BE2C (cell line): ENCODE data around the gene HTR3B.

Experiments
- DNase-seq: peaks from one replicate; pipeline ENCODE4 v3.0.0-alpha.2; 2020
- H3K27me3 ChIP-seq: fragments of 250-450 bp; sonication (Bioruptor Pico); 2 replicates; pipeline ENCODE4 v1.5.1; 2020; ENCODE audit warnings: mild to moderate bottlenecking
- H3K36me3 ChIP-seq: fragments of 250-450 bp; sonication (Bioruptor Pico); 2 replicates; pipeline ENCODE4 v1.5.1; 2020; ENCODE audit warnings: mild to moderate bottlenecking
- H3K4me1 ChIP-seq: fragments of 250-450 bp; sonication (Bioruptor Pico); 2 replicates; pipeline ENCODE4 v1.5.1; 2020
- H3K4me3 ChIP-seq: 2 replicates; pipeline ENCODE4 v1.5.1; 2011; ENCODE audit warnings: low read depth, low read length
- H3K9me3 ChIP-seq: fragments of 250-450 bp; sonication (Bioruptor Pico); 2 replicates; pipeline ENCODE4 v1.5.1; 2020
- CTCF ChIP-seq: IDR thresholded peaks from 2 replicates; pipeline ENCODE4 v1.5.1; 2012; ENCODE audit warnings: mild to moderate bottlenecking, low read depth, low read length

Gene HTR3B

GRCh38 chr11:113949891-113950290, 45.3 kb downstream of the HTR3B start:
- DNase-seq: no peak
- no peaks in the 10 kb centered on the region for H3K27me3 ChIP-seq

GRCh38 chr11:113951537-113951936, 46.9 kb downstream of the HTR3B start:
- Histone ChIP-seq H3K4me1 (peaks cover 11% of the 10 kb centered on the region), H3K9me3 (no peaks in the 10 kb centered on the region), H3K36me3 (no peaks in the 10 kb centered on the region), H3K27me3 (no peaks in the 10 kb centered on the region), H3K4me3 (peak overlapping the region; percentile 51)
- TF ChIP-seq CTCF: no peak; the same call in 1 of the 2 replicates
- DNase-seq: no peak

More at GRCh38 chr11:113949891-113950290, 45.3 kb downstream of the HTR3B start:
- H3K4me1 ChIP-seq: peaks cover 11% of the 10 kb centered on the region
- H3K4me3 ChIP-seq: no peak overlapping the region
- no peaks in the 10 kb centered on the region for H3K36me3 ChIP-seq
- no peaks in the 10 kb centered on the region for H3K9me3 ChIP-seq
- TF ChIP-seq CTCF: no peak

GRCh38 chr11:113952070-113952469, 47.5 kb downstream of the HTR3B start:
- DNase-seq: peak; percentile 15
- H3K4me3 ChIP-seq: peak overlapping the region; percentile 51
- H3K27me3 ChIP-seq: no peaks in the 10 kb centered on the region
- H3K9me3 ChIP-seq: no peaks in the 10 kb centered on the region
- H3K36me3 ChIP-seq: no peaks in the 10 kb centered on the region
- no peak for TF ChIP-seq CTCF
- H3K4me1 ChIP-seq: peaks cover 15% of the 10 kb centered on the region

- peaks cover 15% of the 10 kb centered on the region for H3K4me1 ChIP-seq
- H3K36me3 ChIP-seq: no peaks in the 10 kb centered on the region
- H3K4me3 ChIP-seq: no peak overlapping the region
- no peaks in the 10 kb centered on the region for H3K27me3 ChIP-seq
- no peaks in the 10 kb centered on the region for H3K9me3 ChIP-seq
- no peak for DNase-seq
- no peak for TF ChIP-seq CTCF
These were observed 48.0 kb downstream of the HTR3B start for GRCh38 chr11:113952588-113952987.

- DNase-seq: no peak
- Histone ChIP-seq H3K27me3 (no peaks in the 10 kb centered on the region), H3K4me1 (peaks cover 15% of the 10 kb centered on the region), H3K36me3 (no peaks in the 10 kb centered on the region), H3K9me3 (no peaks in the 10 kb centered on the region), H3K4me3 (no peak overlapping the region)
- no peak for TF ChIP-seq CTCF
These were observed 49.6 kb downstream of the HTR3B start for GRCh38 chr11:113954235-113954634.

GRCh38 chr11:113956986-113957385, 52.4 kb downstream of the HTR3B start:
- DNase-seq: peak; percentile 33
- Histone ChIP-seq H3K27me3 (no peaks in the 10 kb centered on the region), H3K36me3 (no peaks in the 10 kb centered on the region), H3K4me1 (peaks cover 11% of the 10 kb centered on the region), H3K4me3 (no peak overlapping the region), H3K9me3 (no peaks in the 10 kb centered on the region)
- TF ChIP-seq CTCF: no peak
